Epithelial cell of proximal tubule (primary cell): Measurements from ENCODE around the gene PDXK. TPM values are rescaled to one million over a fixed set of nuclear protein-coding genes. Genes with fewer than 3 reads are reported as not detected.
A peak's percentile ranks its signal among the peaks of the same experiment; 100 is the strongest.
"Not testable (repeated sequence)": the region's sequence is repeated elsewhere in the genome, so short reads cannot be mapped to it uniquely, and the experiment has no call there.

Experiments
- DNase-seq: peaks from one replicate; pipeline ENCODE4 v3.0.0-alpha.2; 2011; ENCODE audit warnings: low read depth
- H3K4me3 ChIP-seq: 2 replicates; pipeline ENCODE4 v1.5.1; 2011; ENCODE audit warnings: low read depth, mild to moderate bottlenecking, low read length
- total RNA-seq: library from RNA; depleted of rRNA; stranded (reverse); fragments of >200 nt; gene quantifications from 2 replicates; pipeline ENCODE4 v1.2.3, GENCODE V29; 2015
- TF ChIP-seq, protein P1 (sequence below): conservative IDR thresholded peaks from 2 replicates; pipeline ENCODE4 v1.5.1; 2012; ENCODE audit warnings: low read depth, mild to moderate bottlenecking, low read length

The PDXK gene
- total RNA-seq, 1 donor from 2014 or later = 130 TPM

DNA sequence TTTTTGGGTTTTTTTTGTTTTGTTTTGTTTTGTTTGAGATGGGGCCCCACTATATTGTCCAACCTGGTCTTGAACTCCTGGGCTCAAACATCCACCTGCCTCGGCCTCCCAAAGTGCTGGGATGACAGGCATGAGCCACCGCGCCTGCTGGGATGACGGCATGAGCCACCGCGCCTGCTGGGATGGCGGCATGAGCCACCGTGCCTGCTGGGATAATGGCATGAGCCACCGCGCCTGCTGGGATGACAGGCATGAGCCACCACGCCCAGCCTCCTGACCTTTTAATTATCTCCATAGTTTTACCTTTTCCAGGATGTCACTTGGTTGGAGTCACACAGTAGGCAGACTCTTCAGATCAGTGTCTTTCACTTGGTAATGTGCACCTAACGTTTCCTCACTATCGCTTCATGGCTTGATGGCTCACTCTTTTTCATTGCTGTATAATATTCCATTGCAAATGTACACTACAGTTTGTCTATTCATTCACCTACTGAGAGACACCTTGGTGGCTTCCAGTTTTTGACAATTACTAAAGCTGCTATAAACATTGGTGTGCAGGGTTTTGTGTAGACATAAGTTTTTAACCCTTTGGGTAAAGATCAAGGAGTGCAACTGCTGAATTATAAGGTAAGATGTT, 10.1 kb upstream of the PDXK start:
- no peak overlapping the region for H3K4me3 ChIP-seq
- no peak for DNase-seq
- TF ChIP-seq, protein P1, sequence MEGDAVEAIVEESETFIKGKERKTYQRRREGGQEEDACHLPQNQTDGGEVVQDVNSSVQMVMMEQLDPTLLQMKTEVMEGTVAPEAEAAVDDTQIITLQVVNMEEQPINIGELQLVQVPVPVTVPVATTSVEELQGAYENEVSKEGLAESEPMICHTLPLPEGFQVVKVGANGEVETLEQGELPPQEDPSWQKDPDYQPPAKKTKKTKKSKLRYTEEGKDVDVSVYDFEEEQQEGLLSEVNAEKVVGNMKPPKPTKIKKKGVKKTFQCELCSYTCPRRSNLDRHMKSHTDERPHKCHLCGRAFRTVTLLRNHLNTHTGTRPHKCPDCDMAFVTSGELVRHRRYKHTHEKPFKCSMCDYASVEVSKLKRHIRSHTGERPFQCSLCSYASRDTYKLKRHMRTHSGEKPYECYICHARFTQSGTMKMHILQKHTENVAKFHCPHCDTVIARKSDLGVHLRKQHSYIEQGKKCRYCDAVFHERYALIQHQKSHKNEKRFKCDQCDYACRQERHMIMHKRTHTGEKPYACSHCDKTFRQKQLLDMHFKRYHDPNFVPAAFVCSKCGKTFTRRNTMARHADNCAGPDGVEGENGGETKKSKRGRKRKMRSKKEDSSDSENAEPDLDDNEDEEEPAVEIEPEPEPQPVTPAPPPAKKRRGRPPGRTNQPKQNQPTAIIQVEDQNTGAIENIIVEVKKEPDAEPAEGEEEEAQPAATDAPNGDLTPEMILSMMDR = no peak

DNA sequence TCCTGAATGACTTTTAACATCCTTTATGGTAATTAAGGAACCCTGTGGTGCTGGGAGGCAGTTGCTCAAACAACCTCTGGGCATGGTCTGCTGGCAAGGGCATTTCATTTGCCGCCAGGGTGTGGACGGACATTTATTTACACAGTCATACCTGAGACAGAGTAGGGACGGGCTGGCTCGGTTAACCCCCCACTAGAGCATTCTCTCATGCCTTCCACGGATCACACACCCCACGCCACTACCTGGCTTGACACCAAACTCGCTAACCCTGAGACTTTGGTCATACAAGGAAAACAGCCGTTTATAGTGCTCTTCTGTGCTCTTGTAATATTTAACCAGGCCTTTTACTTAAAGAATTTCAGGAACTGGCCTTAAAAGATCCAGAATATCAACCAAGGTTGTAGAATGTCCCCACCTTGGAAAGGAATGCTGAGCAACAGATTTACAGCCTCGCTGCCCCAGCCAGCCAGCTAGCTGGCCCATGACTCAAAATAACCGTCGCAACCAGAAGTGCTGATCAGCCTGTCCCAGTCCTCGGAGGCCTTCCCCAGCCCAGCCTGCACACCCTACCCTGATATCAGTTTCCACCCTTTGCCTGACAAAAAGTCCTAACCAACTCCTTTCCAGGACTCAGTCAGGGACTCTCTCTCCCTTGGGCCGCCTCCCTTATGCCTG, 6.5 kb upstream of the PDXK start:
- TF ChIP-seq, protein P1 = no peak
- peak; percentile 92 for DNase-seq
- peak overlapping the region; percentile 48 for H3K4me3 ChIP-seq

DNA sequence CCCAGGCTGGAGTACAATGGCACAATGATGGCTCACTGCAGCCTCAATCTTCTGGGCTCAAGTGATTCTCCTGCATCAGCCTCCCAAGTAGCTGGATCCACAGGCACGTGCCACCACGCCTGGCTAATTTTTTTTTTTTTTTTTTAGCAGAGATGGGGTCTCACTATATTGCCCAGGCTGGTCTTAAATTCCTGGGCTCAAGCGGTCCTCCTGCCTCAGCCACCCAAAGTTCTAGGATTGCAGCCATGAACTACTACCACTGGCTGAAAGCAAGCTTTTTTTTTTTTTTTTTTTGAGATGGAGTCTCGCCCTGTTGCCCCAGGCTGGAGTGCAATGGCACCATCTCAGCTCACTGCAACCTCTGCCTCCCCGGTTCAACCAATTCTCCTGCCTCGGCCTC, 5.8 kb upstream of the PDXK start:
- H3K4me3 ChIP-seq, DNase-seq: not testable (repeated sequence)

DNA sequence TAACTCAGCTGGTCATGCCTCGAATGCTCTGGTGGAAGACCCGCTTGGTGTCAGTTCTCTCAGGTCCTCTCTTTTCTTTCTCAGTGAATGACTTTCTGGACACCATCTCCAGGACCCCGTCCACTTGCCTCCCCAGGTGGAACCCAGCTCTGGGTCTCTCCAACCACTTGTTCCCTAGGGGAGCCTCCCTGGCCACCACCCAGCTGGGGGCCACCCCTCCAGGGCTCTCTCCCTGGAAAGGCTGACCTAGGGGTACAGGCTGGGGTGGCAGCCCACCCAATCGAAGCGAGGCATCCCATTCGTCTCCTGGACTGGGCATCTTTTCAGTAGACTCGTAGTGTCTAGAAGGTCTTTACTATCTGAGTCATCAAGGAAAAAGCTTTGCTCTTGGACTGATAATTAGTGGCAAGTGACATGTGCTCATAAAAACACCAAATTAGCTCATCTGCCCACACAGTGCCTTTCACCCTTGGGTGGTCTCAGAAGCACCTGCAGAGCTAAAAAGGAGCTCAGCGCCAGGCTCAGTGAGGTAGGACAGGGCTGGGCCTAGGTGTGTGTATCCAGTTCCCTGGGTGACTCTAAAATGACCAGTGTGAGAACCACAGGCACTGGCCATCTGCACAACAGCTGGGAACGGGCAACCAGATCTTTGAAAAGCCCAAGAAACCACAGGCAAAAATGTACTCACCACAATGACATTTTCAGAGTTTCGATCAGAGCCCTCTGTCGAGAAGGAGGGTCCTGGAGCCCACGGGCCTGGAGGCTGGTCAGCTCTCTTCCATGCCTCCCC, 2.4 kb upstream of the PDXK start:
- TF ChIP-seq, protein P1 = no peak
- no peak overlapping the region for H3K4me3 ChIP-seq
- no peak for DNase-seq

DNA sequence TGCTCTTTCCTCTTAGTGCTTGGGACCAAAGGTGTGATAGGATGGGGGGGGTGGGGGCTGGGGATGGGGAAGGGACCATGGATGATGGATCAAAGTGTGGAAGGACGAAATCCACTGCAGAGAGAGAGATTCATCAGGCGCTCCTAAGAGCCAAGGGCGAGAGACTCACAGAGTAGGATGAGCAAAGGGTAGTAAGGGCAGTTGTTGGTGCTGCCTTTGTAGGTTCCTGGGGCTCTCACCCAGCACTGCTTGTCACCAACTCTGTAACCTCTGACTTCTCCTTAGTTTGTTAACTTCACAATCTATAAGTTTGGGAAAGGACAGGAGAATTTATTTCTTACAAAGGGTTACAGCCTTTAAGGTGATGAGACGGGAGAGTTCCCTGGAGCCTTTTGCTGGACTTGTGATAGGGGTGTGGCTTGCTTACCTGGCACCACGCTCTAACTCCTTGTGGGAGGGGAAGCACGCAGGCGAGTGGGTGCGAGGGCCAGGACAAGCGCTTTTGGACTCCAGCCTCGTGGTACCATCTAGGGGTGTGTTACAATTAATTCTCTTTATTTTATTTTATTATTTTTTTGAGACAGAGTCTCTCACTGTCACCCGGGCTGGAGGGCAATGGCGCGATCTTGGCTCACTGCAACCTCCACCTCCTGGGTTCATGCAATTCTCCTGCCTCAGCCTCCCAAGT, 1.6 kb upstream of the PDXK start:
- TF ChIP-seq, protein P1 = no peak
- H3K4me3 ChIP-seq = no peak overlapping the region
- DNase-seq = no peak

DNA sequence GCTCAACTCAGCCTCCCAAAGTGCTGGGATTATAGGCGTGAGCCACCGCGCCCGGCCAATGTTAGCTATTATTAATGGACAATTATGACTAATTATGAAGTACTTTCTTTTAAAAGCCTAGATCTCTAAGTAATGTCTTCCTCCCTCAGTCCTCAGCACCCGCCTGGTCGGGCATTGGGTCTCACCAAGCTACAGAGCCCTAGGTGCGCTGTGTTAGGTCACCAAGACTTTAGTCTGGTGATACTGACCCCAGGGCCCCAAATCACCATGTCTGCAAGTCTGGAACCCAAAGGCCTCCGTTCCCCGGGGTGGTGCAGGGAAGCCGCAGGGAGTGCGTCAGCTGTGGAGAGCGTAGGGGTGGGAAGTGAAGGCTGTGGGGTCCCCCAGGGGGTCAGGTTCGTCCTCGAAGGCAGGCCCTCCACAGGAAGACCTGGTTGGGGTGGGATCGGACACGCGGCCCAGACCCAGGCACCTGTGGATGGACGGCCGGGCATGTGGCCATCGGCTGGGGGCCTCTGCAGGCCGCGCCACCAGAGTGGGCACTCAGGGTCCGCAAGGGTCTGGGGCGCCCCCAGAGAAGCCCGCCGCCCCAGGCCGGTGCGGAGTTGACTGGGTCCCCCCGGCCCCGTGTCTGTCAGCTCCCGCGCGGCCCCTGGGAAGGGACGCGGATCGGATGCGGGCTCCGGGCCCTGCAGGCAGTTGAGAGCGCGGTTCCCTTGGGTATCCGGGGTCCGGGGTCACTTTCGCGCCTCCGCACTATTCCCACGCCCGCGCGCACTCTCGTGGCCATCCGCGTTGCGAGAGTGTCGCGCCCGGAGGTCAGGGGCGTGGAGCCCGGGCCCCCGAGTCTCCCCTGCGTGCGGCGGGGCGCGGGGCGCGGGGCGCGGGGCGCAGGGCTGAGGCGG, 710 bp upstream of the PDXK start:
- TF ChIP-seq, protein P1 = no peak
- peak overlapping the region; percentile 84 for H3K4me3 ChIP-seq

More for the DNA sequence above, 710 bp upstream of the PDXK start:
- DNase-seq = no peak
